ENCODE measurements around the gene HIKESHI.

DNA sequence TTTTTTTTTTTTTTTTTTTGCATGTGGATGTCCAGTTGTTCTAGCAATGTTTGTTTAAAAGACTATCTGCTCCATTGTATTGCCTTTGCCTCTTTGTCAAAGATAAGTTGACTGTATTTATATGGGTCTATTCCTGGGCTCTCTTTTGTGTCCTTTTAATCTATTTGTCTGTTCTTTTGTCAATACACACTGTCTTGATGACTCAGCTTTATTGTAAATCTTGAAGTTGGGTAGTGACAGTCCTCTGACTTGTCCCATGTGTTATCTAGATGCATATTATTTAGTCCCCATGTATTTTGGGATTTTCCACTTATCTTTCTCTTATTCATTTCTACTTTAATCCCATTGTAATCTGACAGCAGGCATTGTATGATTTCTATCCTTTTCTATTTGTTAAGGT, 75.9 kb downstream of the HIKESHI start:
- TF ChIP-seq, protein P1, sequence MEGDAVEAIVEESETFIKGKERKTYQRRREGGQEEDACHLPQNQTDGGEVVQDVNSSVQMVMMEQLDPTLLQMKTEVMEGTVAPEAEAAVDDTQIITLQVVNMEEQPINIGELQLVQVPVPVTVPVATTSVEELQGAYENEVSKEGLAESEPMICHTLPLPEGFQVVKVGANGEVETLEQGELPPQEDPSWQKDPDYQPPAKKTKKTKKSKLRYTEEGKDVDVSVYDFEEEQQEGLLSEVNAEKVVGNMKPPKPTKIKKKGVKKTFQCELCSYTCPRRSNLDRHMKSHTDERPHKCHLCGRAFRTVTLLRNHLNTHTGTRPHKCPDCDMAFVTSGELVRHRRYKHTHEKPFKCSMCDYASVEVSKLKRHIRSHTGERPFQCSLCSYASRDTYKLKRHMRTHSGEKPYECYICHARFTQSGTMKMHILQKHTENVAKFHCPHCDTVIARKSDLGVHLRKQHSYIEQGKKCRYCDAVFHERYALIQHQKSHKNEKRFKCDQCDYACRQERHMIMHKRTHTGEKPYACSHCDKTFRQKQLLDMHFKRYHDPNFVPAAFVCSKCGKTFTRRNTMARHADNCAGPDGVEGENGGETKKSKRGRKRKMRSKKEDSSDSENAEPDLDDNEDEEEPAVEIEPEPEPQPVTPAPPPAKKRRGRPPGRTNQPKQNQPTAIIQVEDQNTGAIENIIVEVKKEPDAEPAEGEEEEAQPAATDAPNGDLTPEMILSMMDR (IDR thresholded peaks at IDR 0.05): no peak
- no peak for TF ChIP-seq POLR2A (IDR thresholded peaks at IDR 0.05)
- TF ChIP-seq POLR2AphosphoS5 (IDR thresholded peaks at IDR 0.05): no peak

All from prostate gland (tissue), 2 donors.